Peyer's patch (tissue), 4 donors: ENCODE results near the gene FOCAD. TPM values are rescaled to one million over a fixed set of nuclear protein-coding genes. Genes with fewer than 3 reads are reported as not detected.
"Not testable (repeated sequence)": the region's sequence is repeated elsewhere in the genome, so short reads cannot be mapped to it uniquely, and the experiment has no call there.

Experiments
- DNase-seq, 3 donors: peaks; one replicate each; pipeline ENCODE4 v3.0.0-alpha.2; 2017 to 2019
- H3K27ac ChIP-seq, 4 donors: fragments of 200-600 bp; sonication (generic); one replicate each; pipeline ENCODE4 v1.5.1; 2016 to 2019
- H3K27me3 ChIP-seq, 2 donors: fragments of 200-600 bp; sonication (generic); one replicate each; pipeline ENCODE4 v1.5.1; 2019
- H3K36me3 ChIP-seq, 3 donors: fragments of 200-600 bp; sonication (generic); one replicate each; pipeline ENCODE4 v1.5.1; 2016 to 2019
- H3K4me1 ChIP-seq, 4 donors: fragments of 200-600 bp; sonication (generic); one replicate each; pipeline ENCODE4 v1.5.1; 2016 to 2019
- H3K4me3 ChIP-seq, 4 donors: fragments of 200-600 bp; sonication (generic); 1 replicate in 3 of 4; 2 replicates in 1 of 4; pipeline ENCODE4 v1.5.1; 2016 to 2019; ENCODE audit warnings: mild to moderate bottlenecking in 1 of 4
- H3K9me3 ChIP-seq, 4 donors: fragments of 200-600 bp; sonication (generic); one replicate each; pipeline ENCODE4 v1.5.1; 2016 to 2019; ENCODE audit warnings: mild to moderate bottlenecking in 1 of 4
- POLR2A ChIP-seq, 2 donors: fragments of 450-650 bp; IDR thresholded peaks; one replicate each; pipeline ENCODE4 v1.5.1; 2017; ENCODE audit warnings: antibody characterized with exemption in 2 of 2, mild to moderate bottlenecking in 2 of 2, moderate library complexity in 2 of 2
- total RNA-seq, 4 donors: library from RNA; depleted of rRNA; stranded (reverse); fragments of >200 nt; gene quantifications; one replicate each; pipeline ENCODE4 v1.1.0, GENCODE V29; 2016
- TF ChIP-seq, protein P1 (sequence below), 6 experiments: fragments of 450-650 bp in 4 of 6; fragments of 200-600 bp in 2 of 6; sonication (generic) in 1 of 6; IDR thresholded peaks; one replicate each; pipeline ENCODE4 v1.5.1; 2017 to 2019; ENCODE audit warnings: antibody characterized with exemption in 6 of 6, mild to moderate bottlenecking in 3 of 6, moderate library complexity in 1 of 6

The FOCAD gene
- total RNA-seq, 4 donors from 2014 or later, result 19.4 to 42.1 (median 28.7) TPM

- peak in 1 of 3 donors; percentile 63 for DNase-seq
- H3K4me1 ChIP-seq, H3K27me3 ChIP-seq, H3K9me3 ChIP-seq, H3K36me3 ChIP-seq: not testable (repeated sequence)
- peak overlapping the region in 3 of 4 donors; percentile 10 to 52 (median 49) for H3K27ac ChIP-seq
- TF ChIP-seq POLR2A (IDR thresholded peaks at IDR 0.05), result peak in 1 of 2 donors; percentile 22
- TF ChIP-seq, protein P1, sequence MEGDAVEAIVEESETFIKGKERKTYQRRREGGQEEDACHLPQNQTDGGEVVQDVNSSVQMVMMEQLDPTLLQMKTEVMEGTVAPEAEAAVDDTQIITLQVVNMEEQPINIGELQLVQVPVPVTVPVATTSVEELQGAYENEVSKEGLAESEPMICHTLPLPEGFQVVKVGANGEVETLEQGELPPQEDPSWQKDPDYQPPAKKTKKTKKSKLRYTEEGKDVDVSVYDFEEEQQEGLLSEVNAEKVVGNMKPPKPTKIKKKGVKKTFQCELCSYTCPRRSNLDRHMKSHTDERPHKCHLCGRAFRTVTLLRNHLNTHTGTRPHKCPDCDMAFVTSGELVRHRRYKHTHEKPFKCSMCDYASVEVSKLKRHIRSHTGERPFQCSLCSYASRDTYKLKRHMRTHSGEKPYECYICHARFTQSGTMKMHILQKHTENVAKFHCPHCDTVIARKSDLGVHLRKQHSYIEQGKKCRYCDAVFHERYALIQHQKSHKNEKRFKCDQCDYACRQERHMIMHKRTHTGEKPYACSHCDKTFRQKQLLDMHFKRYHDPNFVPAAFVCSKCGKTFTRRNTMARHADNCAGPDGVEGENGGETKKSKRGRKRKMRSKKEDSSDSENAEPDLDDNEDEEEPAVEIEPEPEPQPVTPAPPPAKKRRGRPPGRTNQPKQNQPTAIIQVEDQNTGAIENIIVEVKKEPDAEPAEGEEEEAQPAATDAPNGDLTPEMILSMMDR (IDR thresholded peaks at IDR 0.05), result peak in 2 of 6 experiments; percentile 3 to 5
- H3K4me3 ChIP-seq, result peak overlapping the region; percentile 39 to 61 (median 52)
Measured at GRCh38 chr9:20658246-20658667, 25.8 kb upstream of the FOCAD start.

GRCh38 chr9:20658677-20659473 is 25.2 kb upstream of the FOCAD start:
- Histone ChIP-seq H3K27me3 (no peaks in the 10 kb centered on the region), H3K9me3 (no peaks in the 10 kb centered on the region), H3K27ac (peak overlapping the region in 2 of 4 donors; percentile 10 to 49), H3K4me1 (peaks cover 0 to 4% (median 0%) of the 10 kb centered on the region in 4 donors), H3K36me3 (no peaks in the 10 kb centered on the region), H3K4me3 (peak overlapping the region; percentile 39 to 61 (median 52))
- no peak for TF ChIP-seq POLR2A (IDR thresholded peaks at IDR 0.05)
- TF ChIP-seq, protein P1 (IDR thresholded peaks at IDR 0.05), result no peak
- no peak for DNase-seq

DNA sequence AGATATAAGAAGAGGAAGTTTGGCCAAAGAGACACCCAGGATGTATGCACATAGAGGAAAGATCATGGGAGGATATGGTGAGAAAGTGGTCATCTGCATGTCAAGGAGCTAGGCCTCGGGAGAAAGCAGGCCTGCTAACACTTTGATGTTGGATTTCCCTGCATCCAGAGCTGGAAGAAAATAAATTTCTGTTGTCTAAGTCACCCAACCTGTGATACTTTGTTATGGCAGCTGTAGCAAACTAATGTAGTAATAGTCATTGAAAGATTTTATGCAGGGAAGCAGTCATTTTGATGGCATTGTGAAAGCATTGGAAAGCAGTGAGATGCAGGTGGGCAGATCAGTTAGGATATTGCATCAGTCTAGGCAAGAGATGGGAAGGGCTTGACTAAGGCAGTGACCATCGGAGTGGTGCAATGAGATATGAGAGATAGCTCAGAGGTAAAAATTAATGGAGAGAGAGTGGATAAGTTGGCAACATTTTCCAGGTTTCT is 24.5 kb upstream of the FOCAD start:
- Histone ChIP-seq H3K27ac (no peak overlapping the region), H3K9me3 (no peaks in the 10 kb centered on the region), H3K36me3 (no peaks in the 10 kb centered on the region), H3K4me3 (no peak overlapping the region), H3K4me1 (peaks cover 0 to 4% (median 0%) of the 10 kb centered on the region in 4 donors), H3K27me3 (no peaks in the 10 kb centered on the region)
- no peak for DNase-seq
- no peak for TF ChIP-seq POLR2A (IDR thresholded peaks at IDR 0.05)
- TF ChIP-seq, protein P1 (IDR thresholded peaks at IDR 0.05), result no peak

DNA sequence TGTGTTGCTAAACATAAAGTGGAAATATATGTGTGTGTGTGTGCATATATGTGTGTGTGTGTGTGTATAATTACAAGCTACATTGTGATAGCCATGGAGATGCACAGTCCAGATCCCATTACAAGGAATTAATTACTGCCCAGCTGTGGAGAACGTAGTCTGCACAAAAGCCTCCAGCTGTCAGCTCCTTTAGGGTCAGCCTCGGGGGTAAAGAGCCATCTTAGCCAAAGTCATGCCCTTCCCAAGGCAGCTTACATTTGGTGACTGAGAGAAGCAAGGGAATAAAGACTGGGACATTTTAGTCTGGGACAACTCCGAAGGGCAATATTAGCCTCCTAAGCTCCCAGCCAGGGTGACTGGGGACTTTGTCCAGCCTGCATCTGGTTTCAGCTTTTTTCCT is 21.9 kb upstream of the FOCAD start:
- no peak for DNase-seq
- H3K9me3 ChIP-seq, result no peaks in the 10 kb centered on the region
- H3K4me1 ChIP-seq, result peaks cover 0 to 4% (median 0%) of the 10 kb centered on the region in 4 donors
- H3K27me3 ChIP-seq, result no peaks in the 10 kb centered on the region
- H3K4me3 ChIP-seq, result no peak overlapping the region
- H3K36me3 ChIP-seq, result no peaks in the 10 kb centered on the region
- no peak overlapping the region for H3K27ac ChIP-seq
- TF ChIP-seq, protein P1 (IDR thresholded peaks at IDR 0.05), result no peak
- TF ChIP-seq POLR2A (IDR thresholded peaks at IDR 0.05), result no peak

- Histone ChIP-seq H3K36me3 (no peaks in the 10 kb centered on the region), H3K27ac (no peak overlapping the region), H3K9me3 (no peaks in the 10 kb centered on the region), H3K27me3 (no peaks in the 10 kb centered on the region), H3K4me3 (no peak overlapping the region), H3K4me1 (peaks cover 0 to 4% (median 0%) of the 10 kb centered on the region in 4 donors)
- no peak for TF ChIP-seq POLR2A (IDR thresholded peaks at IDR 0.05)
- TF ChIP-seq, protein P1 (IDR thresholded peaks at IDR 0.05), result no peak
- no peak for DNase-seq
Measured at GRCh38 chr9:20663133-20663532, 20.9 kb upstream of the FOCAD start.
